ENCODE measurements around the gene TMEM213.

Gene TMEM213

DNA sequence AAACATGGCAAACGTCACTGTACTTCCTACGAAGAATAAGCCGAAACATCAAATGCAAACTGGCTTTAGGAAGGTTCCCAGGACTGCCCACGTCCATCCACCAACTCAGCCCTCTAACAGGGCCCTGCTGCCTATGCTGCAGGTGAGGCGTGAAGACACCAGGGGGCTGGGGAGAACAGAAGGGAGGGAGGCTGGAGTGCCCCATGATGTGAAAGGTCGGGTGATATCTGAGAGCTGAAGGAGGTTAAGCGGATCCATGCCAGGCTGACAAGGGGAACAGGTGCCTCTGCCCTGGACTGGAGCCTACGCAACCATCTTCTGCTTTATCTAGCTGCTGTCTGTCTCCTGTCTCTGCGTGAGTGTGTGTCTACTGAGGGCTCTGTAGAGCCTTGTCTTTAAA lies 40.4 kb downstream of the TMEM213 start:
- no peak for TF ChIP-seq CTCF (conservative IDR thresholded peaks at IDR 0.05; ENCODE audit: low read depth, low read length)
- H3K4me3 ChIP-seq (ENCODE audit: low read length): no peak overlapping the region
- DNase-seq (ENCODE audit: low read depth): no peak

DNA sequence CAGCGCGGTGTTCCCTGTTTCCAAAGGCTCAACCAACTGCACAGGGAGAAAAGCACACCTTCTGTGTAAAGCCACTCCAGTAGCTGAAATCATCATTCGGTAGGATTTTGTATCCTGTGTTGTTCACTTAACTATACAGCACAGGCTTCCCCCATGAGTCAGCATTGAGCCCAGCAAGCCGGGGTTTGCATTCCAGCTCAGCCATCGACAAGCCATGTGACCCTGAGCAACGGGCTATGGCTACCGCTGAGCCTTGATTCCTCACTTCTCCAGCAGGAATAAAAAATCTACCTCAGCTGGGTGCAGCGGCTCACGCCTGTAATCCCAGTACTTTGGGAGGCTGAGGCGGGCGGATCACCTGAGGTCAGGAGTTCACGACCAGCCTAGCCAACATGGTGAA lies 44.3 kb downstream of the TMEM213 start:
- no peak for TF ChIP-seq CTCF (conservative IDR thresholded peaks at IDR 0.05; ENCODE audit: low read depth, low read length)
- peak; percentile 94 for DNase-seq (ENCODE audit: low read depth)
- no peak overlapping the region for H3K4me3 ChIP-seq (ENCODE audit: low read length)

DNA sequence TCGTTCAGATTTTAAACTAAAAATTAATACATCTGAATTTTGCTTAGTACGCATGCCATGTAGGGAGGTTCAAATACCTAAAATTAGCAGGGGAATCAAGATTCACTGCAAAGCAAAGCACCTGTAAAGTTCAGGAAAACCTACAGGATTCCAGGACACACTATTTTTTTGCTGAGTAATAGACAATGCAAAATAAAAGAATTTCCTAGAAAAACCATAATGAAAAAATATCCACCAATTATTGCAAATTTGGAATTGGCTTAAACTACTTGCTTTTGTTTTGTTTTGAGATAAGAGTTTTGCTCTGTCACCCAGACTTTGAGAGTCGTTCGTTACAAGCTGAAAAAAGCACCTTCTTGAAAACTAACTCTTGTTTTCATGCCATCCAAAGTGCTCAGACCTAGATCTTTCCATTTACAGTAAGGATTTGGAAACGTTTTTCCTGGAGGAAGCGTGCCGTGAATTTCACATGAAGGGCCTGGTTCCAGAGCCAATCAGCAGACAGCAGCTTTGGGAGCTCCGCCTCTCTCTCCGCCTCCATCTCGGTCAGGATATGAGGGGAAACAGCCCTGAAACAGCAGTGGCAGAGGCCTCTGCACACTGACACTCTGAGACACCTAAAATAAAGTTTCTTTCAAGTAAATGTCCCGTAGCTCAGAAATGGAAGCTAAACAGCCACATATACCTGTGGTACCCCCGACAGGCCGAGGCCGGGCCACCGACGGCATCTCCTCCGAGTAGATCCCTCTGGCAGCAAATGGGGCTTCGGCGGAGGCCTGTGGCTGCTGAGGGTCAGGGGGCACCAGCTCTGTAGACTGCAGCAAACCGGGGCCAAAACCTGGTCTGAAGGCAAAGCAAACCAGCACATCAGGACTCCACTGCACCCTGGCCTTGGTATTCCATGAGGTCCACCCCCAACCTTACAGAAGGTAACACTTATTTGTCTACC lies 46.1 kb downstream of the TMEM213 start:
- DNase-seq (ENCODE audit: low read depth): no peak
- TF ChIP-seq CTCF (conservative IDR thresholded peaks at IDR 0.05; ENCODE audit: low read depth, low read length): no peak
- H3K4me3 ChIP-seq (ENCODE audit: low read length): no peak overlapping the region

GRCh38 chr7:138845711-138846110 lies 47.9 kb downstream of the TMEM213 start:
- DNase-seq (ENCODE audit: low read depth): no peak
- no peak overlapping the region for H3K4me3 ChIP-seq (ENCODE audit: low read length)
- TF ChIP-seq CTCF (conservative IDR thresholded peaks at IDR 0.05; ENCODE audit: low read depth, low read length): no peak

- H3K4me3 ChIP-seq (ENCODE audit: low read length): no peak overlapping the region
- TF ChIP-seq CTCF (conservative IDR thresholded peaks at IDR 0.05; ENCODE audit: low read depth, low read length): no peak
- no peak for DNase-seq (ENCODE audit: low read depth)
These were observed 50.5 kb downstream of the TMEM213 start for GRCh38 chr7:138848056-138848980.

DNA sequence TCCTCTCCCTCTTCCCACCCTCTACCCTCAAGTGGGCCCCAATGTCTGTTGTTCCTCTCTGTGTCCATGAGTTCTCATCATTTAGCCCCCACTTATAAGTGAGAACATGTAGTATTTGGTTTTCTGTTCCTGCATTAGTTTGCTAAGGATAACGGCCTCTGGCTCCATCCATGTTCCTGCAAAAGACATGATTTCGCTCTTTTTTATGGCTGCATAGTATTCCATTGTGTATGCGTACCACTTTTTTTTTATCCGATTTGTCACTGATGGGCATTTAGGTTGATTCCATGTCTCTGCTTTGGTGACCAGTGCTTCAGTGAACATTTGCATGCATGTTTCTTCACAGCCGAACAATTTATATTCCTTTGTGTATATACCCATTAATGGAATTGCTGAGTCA lies 51.9 kb downstream of the TMEM213 start:
- DNase-seq (ENCODE audit: low read depth): no peak
- H3K4me3 ChIP-seq (ENCODE audit: low read length): no peak overlapping the region
- no peak for TF ChIP-seq CTCF (conservative IDR thresholded peaks at IDR 0.05; ENCODE audit: low read depth, low read length)

Data from retinal pigment epithelial cell (primary cell).